NCI-H2171 (cell line): ENCODE measurements around the gene FOXK2.
A peak's percentile ranks its signal among the peaks of the same experiment; 100 is the strongest.

ENCODE experiments used
- DNase-seq: peaks from one replicate; lab custom pipeline; 2025; lab: John Stamatoyannopoulos, UW

Gene FOXK2

GRCh38 chr17:82590881-82591539 lies 71.5 kb downstream of the FOXK2 start:
- DNase-seq, result no peak

GRCh38 chr17:82592289-82592766 lies 72.8 kb downstream of the FOXK2 start:
- no peak for DNase-seq

- peak; percentile 78 for DNase-seq
Measured at GRCh38 chr17:82592767-82593589, 73.4 kb downstream of the FOXK2 start.

- no peak for DNase-seq
Measured at GRCh38 chr17:82593590-82594087, 74.1 kb downstream of the FOXK2 start.

GRCh38 chr17:82594571-82594970 lies 75.0 kb downstream of the FOXK2 start:
- DNase-seq, result no peak

GRCh38 chr17:82595893-82596292 lies 76.4 kb downstream of the FOXK2 start:
- DNase-seq, result no peak

GRCh38 chr17:82596296-82596695 lies 76.8 kb downstream of the FOXK2 start:
- no peak for DNase-seq

- DNase-seq, result no peak
Measured at GRCh38 chr17:82596837-82597672, 77.5 kb downstream of the FOXK2 start.

- DNase-seq, result no peak
Measured at GRCh38 chr17:82598256-82599119, 79.0 kb downstream of the FOXK2 start.

- DNase-seq, result no peak
Measured at GRCh38 chr17:82599674-82600661, 80.4 kb downstream of the FOXK2 start.

- DNase-seq, result no peak
Measured at GRCh38 chr17:82600731-82601446, 81.4 kb downstream of the FOXK2 start.

- DNase-seq, result no peak
Measured at GRCh38 chr17:82601447-82602000, 82.0 kb downstream of the FOXK2 start.

GRCh38 chr17:82602487-82602886 lies 83.0 kb downstream of the FOXK2 start:
- no peak for DNase-seq

- DNase-seq, result no peak
Measured at GRCh38 chr17:82602986-82603710, 83.6 kb downstream of the FOXK2 start.

- no peak for DNase-seq
Measured at GRCh38 chr17:82603981-82604448, 84.5 kb downstream of the FOXK2 start.

- DNase-seq, result no peak
Measured at GRCh38 chr17:82604532-82604931, 85.0 kb downstream of the FOXK2 start.

- DNase-seq, result no peak
Measured at GRCh38 chr17:82605939-82606600, 86.5 kb downstream of the FOXK2 start.

- DNase-seq, result no peak
Measured at GRCh38 chr17:82608816-82609215, 89.3 kb downstream of the FOXK2 start.
